HEK293 (cell line): ENCODE results near the gene CDC42EP5.

ENCODE experiments used
- PBX3 ChIP-seq: sonication (generic); formaldehyde crosslinking; IDR thresholded peaks from 2 replicates; pipeline ENCODE4 v1.8.1; 2022; ENCODE audit warnings: mild to moderate bottlenecking, moderate library complexity, missing genetic modification reagents
- SETDB1 ChIP-seq: IDR thresholded peaks from one replicate; pipeline ENCODE4 v1.6.1; 2017; ENCODE audit warnings: mild to moderate bottlenecking, low read length, moderate library complexity, mixed read lengths; ENCODE audit not compliant: insufficient read length
- YY1 ChIP-seq: fragments of 450-650 bp; formaldehyde crosslinking; IDR thresholded peaks from 2 replicates; pipeline ENCODE4 v1.5.1; 2018; ENCODE audit warnings: missing biosample characterization, missing genetic modification characterization
- ZFP41 ChIP-seq: fragments of 450-650 bp; formaldehyde crosslinking; IDR thresholded peaks from 2 replicates; pipeline ENCODE4 v1.5.1; 2016; ENCODE audit warnings: missing biosample characterization, missing genetic modification characterization, borderline replicate concordance
- ZNF18 ChIP-seq: fragments of 450-650 bp; formaldehyde crosslinking; IDR thresholded peaks from 2 replicates; pipeline ENCODE4 v1.5.1; 2016; ENCODE audit warnings: missing biosample characterization, missing genetic modification characterization
- ZNF335 ChIP-seq: fragments of 450-650 bp; formaldehyde crosslinking; conservative IDR thresholded peaks from 2 replicates; pipeline ENCODE4 v1.5.1; 2016; ENCODE audit warnings: missing biosample characterization, missing genetic modification characterization
- ZNF404 ChIP-seq: fragments of 450-650 bp; formaldehyde crosslinking; IDR thresholded peaks from 2 replicates; pipeline ENCODE4 v1.5.1; 2017; ENCODE audit warnings: missing biosample characterization, missing genetic modification characterization
- ZNF433 ChIP-seq: fragments of 450-650 bp; formaldehyde crosslinking; IDR thresholded peaks from 2 replicates; pipeline ENCODE4 v1.5.1; 2016; ENCODE audit warnings: missing biosample characterization, missing genetic modification characterization, low read depth
- ZNF449 ChIP-seq: fragments of 450-650 bp; formaldehyde crosslinking; IDR thresholded peaks from 2 replicates; pipeline ENCODE4 v1.5.1; 2017; ENCODE audit warnings: missing biosample characterization, mild to moderate bottlenecking, missing genetic modification characterization, moderate library complexity
- ZNF513 ChIP-seq: fragments of 450-650 bp; IDR thresholded peaks from 2 replicates; pipeline ENCODE4 v1.5.1; 2018; ENCODE audit warnings: missing biosample characterization, missing genetic modification characterization
- ZNF518A ChIP-seq: fragments of 450-650 bp; formaldehyde crosslinking; conservative IDR thresholded peaks from 2 replicates; pipeline ENCODE4 v1.5.1; 2016; ENCODE audit warnings: low read depth, missing biosample characterization, missing genetic modification characterization
- ZNF549 ChIP-seq: fragments of 450-650 bp; IDR thresholded peaks from 2 replicates; pipeline ENCODE4 v1.5.1; 2018; ENCODE audit warnings: missing biosample characterization, missing genetic modification characterization, mild to moderate bottlenecking, inconsistent platforms, moderate library complexity
- ZNF561 ChIP-seq: fragments of 450-650 bp; IDR thresholded peaks from 2 replicates; pipeline ENCODE4 v1.5.1; 2018; ENCODE audit warnings: missing biosample characterization, missing genetic modification characterization, borderline replicate concordance
- ZNF624 ChIP-seq: fragments of 450-650 bp; formaldehyde crosslinking; IDR thresholded peaks from 2 replicates; pipeline ENCODE4 v1.5.1; 2017; ENCODE audit warnings: missing biosample characterization, missing genetic modification characterization
- ZNF677 ChIP-seq: fragments of 450-650 bp; IDR thresholded peaks from 2 replicates; pipeline ENCODE4 v1.5.0; 2018; ENCODE audit warnings: missing biosample characterization, mild to moderate bottlenecking, missing genetic modification characterization, moderate library complexity
- ZNF776 ChIP-seq: fragments of 450-650 bp; formaldehyde crosslinking; IDR thresholded peaks from 2 replicates; pipeline ENCODE4 v1.5.0; 2017; ENCODE audit warnings: missing biosample characterization, missing genetic modification characterization, borderline replicate concordance
- ZNF777 ChIP-seq: fragments of 450-650 bp; formaldehyde crosslinking; IDR thresholded peaks from 2 replicates; pipeline ENCODE4 v1.5.1; 2017; ENCODE audit warnings: missing biosample characterization, missing genetic modification characterization, borderline replicate concordance
- ZNF792 ChIP-seq: fragments of 450-650 bp; formaldehyde crosslinking; IDR thresholded peaks from 2 replicates; pipeline ENCODE4 v1.5.1; 2016; ENCODE audit warnings: missing biosample characterization, missing genetic modification characterization

The CDC42EP5 gene

GRCh38 chr19:54464630-54465425 is 8.3 kb downstream of the CDC42EP5 start (continued):
- TF ChIP-seq ZNF18 (tag by site-specific recombination) (no peak), ZNF624 (no peak), ZFP41 (tag by site-specific recombination) (no peak), YY1 (tag by site-specific recombination) (no peak), ZNF549 (tag by site-specific recombination) (no peak), ZNF792 (tag by site-specific recombination) (no peak), ZNF561 (tag by site-specific recombination) (peak; percentile 74), PBX3 (CRISPR knock-in tag) (peak; percentile 80; the same call in 1 of the 2 replicates), ZNF335 (tag by site-specific recombination) (peak; percentile 69), ZNF513 (tag by site-specific recombination) (no peak), ZNF449 (tag by site-specific recombination) (0 out of 2 replicates have a peak, but pooled peaks have one; percentile 12), ZNF518A (no peak), ZNF433 (tag by site-specific recombination) (no peak), ZNF777 (tag by site-specific recombination) (no peak), ZNF677 (tag by site-specific recombination) (no peak), ZNF404 (tag by site-specific recombination) (no peak), ZNF776 (tag by site-specific recombination) (no peak), SETDB1 (no peak)
